Caco-2 (cell line): ENCODE results near the gene RSPH6A. TPM values are rescaled to one million over a fixed set of nuclear protein-coding genes. Genes with fewer than 3 reads are reported as not detected.
A peak's percentile ranks its signal among the peaks of the same experiment; 100 is the strongest.

Experiments used
- BruUV-seq: library from RNA; stranded (reverse); fragments of 400-500 nt; replicated peaks from 2 replicates; lab custom pipeline; 2021; lab: Mats Ljungman, UMichigan
- CTCF ChIA-PET: fragments of 300-600 bp; sonication (Branson Sonifier 250); formaldehyde crosslinking; loops from one replicate; lab custom pipeline; 2022; ENCODE audit warnings: antibody characterized with exemption; lab: Charles Lee
- POLR2A ChIA-PET: fragments of 300-600 bp; sonication (Branson Sonifier 250); formaldehyde crosslinking; loops from one replicate; lab custom pipeline; 2022; ENCODE audit warnings: antibody characterized with exemption; lab: Charles Lee
- DNase-seq, 2 experiments: peaks; one replicate each; pipeline versions ENCODE4 v3.0.0 to v3.0.0-alpha.2; 2020 to 2022
- H3K27me3 ChIP-seq: replicated peaks from 2 replicates; pipeline ENCODE4 v1.6.0; 2011; ENCODE audit warnings: low read length; ENCODE audit not compliant: control insufficient read depth, insufficient read depth
- H3K36me3 ChIP-seq: 2 replicates; pipeline ENCODE4 v1.5.1; 2011; ENCODE audit warnings: low read length; ENCODE audit not compliant: control insufficient read depth, insufficient read depth
- H3K4me1 ChIP-seq: fragments of 250-450 bp; sonication (Bioruptor Pico); 2 replicates; pipeline ENCODE4 v1.5.1; 2020; ENCODE audit warnings: mild to moderate bottlenecking
- H3K4me3 ChIP-seq: 2 replicates; pipeline ENCODE4 v1.5.1; 2011; ENCODE audit warnings: low read depth, mild to moderate bottlenecking, control low read depth, low read length
- H3K9me3 ChIP-seq: fragments of 250-450 bp; sonication (Bioruptor Pico); 2 replicates; pipeline ENCODE4 v1.5.1; 2020; ENCODE audit warnings: mild to moderate bottlenecking, moderate library complexity
- H3K27ac Mint-ChIP-seq: one replicate; pipeline ENCODE4 v1.8.0; 2022; ENCODE audit warnings: mixed read lengths; ENCODE audit not compliant: unreplicated experiment
- H3K27me3 Mint-ChIP-seq: one replicate; pipeline ENCODE4 v1.8.0; 2022; ENCODE audit warnings: mixed read lengths; ENCODE audit not compliant: insufficient read depth, unreplicated experiment
- H3K36me3 Mint-ChIP-seq: one replicate; pipeline ENCODE4 v1.8.0; 2022; ENCODE audit warnings: mild to moderate bottlenecking, mixed read lengths; ENCODE audit not compliant: insufficient read depth, unreplicated experiment
- H3K4me1 Mint-ChIP-seq: one replicate; pipeline ENCODE4 v1.8.0; 2022; ENCODE audit warnings: low read depth, mixed read lengths; ENCODE audit not compliant: unreplicated experiment
- H3K4me3 Mint-ChIP-seq: one replicate; pipeline ENCODE4 v1.8.0; 2022; ENCODE audit warnings: mild to moderate bottlenecking, moderate library complexity, mixed read lengths; ENCODE audit not compliant: unreplicated experiment
- H3K9me3 Mint-ChIP-seq: one replicate; pipeline ENCODE4 v1.8.0; 2022; ENCODE audit warnings: mixed read lengths; ENCODE audit not compliant: unreplicated experiment
- CTCF ChIP-seq, 2 experiments: fragments of 200-600 bp in 1 of 2; IDR thresholded peaks; 1 replicate in 1 of 2; 2 replicates in 1 of 2; pipeline versions ENCODE4 v1.5.1 to v1.8.0; 2011 to 2022; ENCODE audit warnings: antibody characterized with exemption in 1 of 2, control low read depth in 1 of 2, inconsistent platforms in 1 of 2, low read depth in 1 of 2, low read length in 1 of 2, mild to moderate bottlenecking in 1 of 2, moderate library complexity in 1 of 2; ENCODE audit not compliant: insufficient read depth in 1 of 2, severe bottlenecking in 1 of 2, unreplicated experiment in 1 of 2
- intact Hi-C: fragments of 100-400 bp; cut with micrococcal nuclease; formaldehyde crosslinking; loops from one replicate; pipeline ENCODE4 v1.10.0; 2022; ENCODE audit not compliant: unreplicated experiment
- total RNA-seq: library from RNA; stranded (reverse); gene quantifications from 2 replicates; pipeline ENCODE4 v1.2.3, GENCODE V29; 2022

Gene RSPH6A
- total RNA-seq, 1 experiment from 2014 or later, result 0.23 TPM

- ChIA-PET POLR2A (interaction anchor here (0.5 to 3.7 kb wide), 17 partner anchors 9 to 302 kb away, joined by 3 to 64 read pairs (median 6); partner anchors contain the start of genes DMPK, DMWD, FBXO46 and FOSB), CTCF (interaction anchor here (0.6 to 3.6 kb wide), 30 partner anchors 10 to 832 kb away, joined by 3 to 82 read pairs (median 6); partner anchors contain the start of genes CALM3, DMPK, DMWD and FBXO46)
- DNase-seq, result no peak
- Mint-ChIP-seq H3K9me3 (no peaks in the 10 kb centered on the region), H3K27ac (peak overlapping the region; percentile 96), H3K36me3 (peaks cover 65% of the 10 kb centered on the region), H3K4me1 (peaks cover 12% of the 10 kb centered on the region), H3K4me3 (peak overlapping the region; percentile 97), H3K27me3 (no peaks in the 10 kb centered on the region)
- Histone ChIP-seq H3K27me3 (no peaks in the 10 kb centered on the region), H3K4me3 (peak overlapping the region; percentile 76), H3K4me1 (peaks cover 6% of the 10 kb centered on the region), H3K36me3 (no peaks in the 10 kb centered on the region), H3K9me3 (no peaks in the 10 kb centered on the region)
- intact Hi-C loops, result loop anchor here (1.0 to 5.0 kb wide), 7 partner anchors 9 to 112 kb away; partner anchors contain the start of gene FBXO46
- no peak for TF ChIP-seq CTCF (IDR thresholded peaks at IDR 0.05; ENCODE audit: insufficient read depth in 1 of 2, low read depth in 1 of 2, low read length in 1 of 2, severe bottlenecking in 1 of 2, unreplicated experiment in 1 of 2)
- BruUV-seq, result TSS peak; percentile 37
Observed at GRCh38 chr19:45769821-45770191, 45.3 kb downstream of the RSPH6A start.

GRCh38 chr19:45768984-45769782, 45.9 kb downstream of the RSPH6A start, which contains the start of gene SIX5:
SIX5 (minus strand) TSS chr19:45769252; CDS start chr19:45768844, 408 bp downstream.
- no peaks in the 10 kb centered on the region for H3K27me3 ChIP-seq
- peaks cover 14% of the 10 kb centered on the region for H3K4me1 Mint-ChIP-seq
- H3K27ac Mint-ChIP-seq, result peak within 1 kb of the TSS; percentile 96
- ChIA-PET POLR2A (interaction anchor here (0.5 to 3.7 kb wide), 19 partner anchors 10 to 302 kb away, joined by 3 to 64 read pairs (median 7); partner anchors contain the start of genes DMPK, DMWD, FBXO46 and FOSB), CTCF (interaction anchor here (0.6 to 3.6 kb wide), 28 partner anchors 10 to 848 kb away, joined by 3 to 82 read pairs (median 6); partner anchors contain the start of genes CALM3, DMPK, DMWD and FBXO46)
- no TSS peak for BruUV-seq
- DNase-seq, result peak; percentile 98 to 99
- peak within 1 kb of the TSS; percentile 97 for H3K4me3 Mint-ChIP-seq
- peak within 1 kb of the TSS; percentile 76 for H3K4me3 ChIP-seq
- no peaks in the 10 kb centered on the region for H3K9me3 ChIP-seq
- no peaks in the 10 kb centered on the region for H3K27me3 Mint-ChIP-seq
- TF ChIP-seq CTCF (IDR thresholded peaks at IDR 0.05; ENCODE audit: insufficient read depth in 1 of 2, low read depth in 1 of 2, low read length in 1 of 2, severe bottlenecking in 1 of 2, unreplicated experiment in 1 of 2), result no peak
- no peaks in the 10 kb centered on the region for H3K36me3 ChIP-seq
- H3K36me3 Mint-ChIP-seq, result peaks cover 64% of the 10 kb centered on the region
- intact Hi-C loops, result loop anchor here (1.0 kb wide), 2 partner anchors 32 to 39 kb away; partner anchors contain the start of gene FBXO46
- no peaks in the 10 kb centered on the region for H3K9me3 Mint-ChIP-seq
- peaks cover 6% of the 10 kb centered on the region for H3K4me1 ChIP-seq

DNA sequence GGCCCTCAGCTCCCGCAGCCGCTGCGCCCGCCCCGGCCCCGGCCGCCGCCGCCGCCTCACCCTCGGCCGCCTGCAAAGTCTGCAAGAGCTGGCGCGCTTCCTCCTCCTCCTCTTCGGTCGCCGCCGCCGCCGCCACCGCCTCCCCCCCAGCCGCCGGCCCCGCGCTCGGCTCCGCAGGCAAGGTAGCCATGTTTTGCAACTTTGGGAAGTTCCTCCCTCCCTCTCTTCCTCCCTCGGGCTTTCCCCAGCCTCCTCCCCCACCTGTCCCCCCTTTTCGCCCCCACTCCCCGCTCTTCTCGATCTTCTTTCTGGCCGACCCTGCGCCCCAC, 46.5 kb downstream of the RSPH6A start:
- H3K27ac Mint-ChIP-seq, result peak overlapping the region; percentile 96
- ChIA-PET POLR2A (interaction anchor here (1.0 to 3.7 kb wide), 10 partner anchors 38 to 301 kb away, joined by 3 to 64 read pairs (median 10); partner anchors contain the start of genes FBXO46, FOSB, QPCTL and SNRPD2), CTCF (interaction anchor here (1.1 to 3.6 kb wide), 9 partner anchors 11 to 134 kb away, joined by 3 to 82 read pairs (median 15); partner anchors contain the start of genes FOXA3, MYPOP and SYMPK)
- no peak for TF ChIP-seq CTCF (IDR thresholded peaks at IDR 0.05; ENCODE audit: insufficient read depth in 1 of 2, low read depth in 1 of 2, low read length in 1 of 2, severe bottlenecking in 1 of 2, unreplicated experiment in 1 of 2)
- H3K36me3 Mint-ChIP-seq, result peaks cover 64% of the 10 kb centered on the region
- no TSS peak for BruUV-seq
- no peaks in the 10 kb centered on the region for H3K27me3 Mint-ChIP-seq
- Histone ChIP-seq H3K9me3 (no peaks in the 10 kb centered on the region), H3K4me1 (peaks cover 6% of the 10 kb centered on the region), H3K4me3 (peak overlapping the region; percentile 68), H3K36me3 (no peaks in the 10 kb centered on the region), H3K27me3 (no peaks in the 10 kb centered on the region)
- H3K4me1 Mint-ChIP-seq, result peaks cover 14% of the 10 kb centered on the region
- peak overlapping the region; percentile 97 for H3K4me3 Mint-ChIP-seq
- intact Hi-C loops, result no loop called here
- DNase-seq, result peak in 1 of 2 experiments; percentile 61
- no peaks in the 10 kb centered on the region for H3K9me3 Mint-ChIP-seq
